Psoas muscle (tissue), 8 donors: ENCODE data around the gene CHD9. TPM values are rescaled to one million over a fixed set of nuclear protein-coding genes. Genes with fewer than 3 reads are reported as not detected.
A peak's percentile ranks its signal among the peaks of the same experiment; 100 is the strongest.
"Not testable (repeated sequence)": the region's sequence is repeated elsewhere in the genome, so short reads cannot be mapped to it uniquely, and the experiment has no call there.

ENCODE experiments used
- ATAC-seq, 4 donors: fragments of 200-7000 bp; cut with Tn5 transposase; one replicate each; pipeline ENCODE4 v1.9.1; 2020; ENCODE audit warnings: moderate library complexity in 3 of 4, mild to moderate bottlenecking in 2 of 4
- DNase-seq, 2 donors: peaks; one replicate each; pipeline ENCODE4 v3.0.0-alpha.2; 2020
- H3K27ac ChIP-seq: fragments of 200-600 bp; one replicate; pipeline ENCODE4 v1.8.0; 2022
- H3K27me3 ChIP-seq, 3 donors: fragments of 200-600 bp in 1 of 3; one replicate each; pipeline versions ENCODE4 v1.6.1 to v1.8.0; 2013 to 2022; ENCODE audit warnings: low read length in 2 of 3, mild to moderate bottlenecking in 2 of 3, moderate library complexity in 1 of 3; ENCODE audit not compliant: insufficient read depth in 3 of 3
- H3K36me3 ChIP-seq, 2 donors: fragments of 200-600 bp in 1 of 2; one replicate each; pipeline versions ENCODE4 v1.6.1 to v1.8.0; 2013 to 2022; ENCODE audit warnings: low read depth in 1 of 2, mild to moderate bottlenecking in 1 of 2, moderate library complexity in 1 of 2; ENCODE audit not compliant: insufficient read depth in 1 of 2
- H3K4me1 ChIP-seq: fragments of 200-600 bp; one replicate; pipeline ENCODE4 v1.8.0; 2022
- H3K4me3 ChIP-seq: fragments of 200-600 bp; one replicate; pipeline ENCODE4 v1.8.0; 2022; ENCODE audit warnings: mild to moderate bottlenecking
- H3K9me3 ChIP-seq: fragments of 200-600 bp; one replicate; pipeline ENCODE4 v1.8.0; 2022
- CTCF ChIP-seq: fragments of 200-600 bp; IDR thresholded peaks from one replicate; pipeline ENCODE4 v1.8.0; 2022; ENCODE audit warnings: antibody characterized with exemption
- WGBS, 3 donors: extraction: QIAGEN DNeasy Blood & Tissue Kit; methylation state at CpG; one replicate each; pipeline versions ENCODE4 v1.1.6 to v1.1.7; 2013; 5-methylcytosine and 5-hydroxymethylcytosine counted together
- intact Hi-C, 2 donors: fragments of 100-400 bp; cut with DNase I; formaldehyde crosslinking; loops; one replicate each; pipeline versions ENCODE4 v1.11.0 to v1.14.2; 2022
- polyA plus RNA-seq, 3 donors: library from polyadenylated mRNA; stranded (reverse); fragments of 200-250 nt; gene quantifications; one replicate each; pipeline ENCODE4 v1.2.3, GENCODE V29; 2013
- total RNA-seq, 4 donors: library from RNA; stranded (reverse); fragmentation: NEBNext Ultra II Directional in 2 of 4; extraction: Animal tissue kit (Norgen Biotek cat#: 25700) in 2 of 4; gene quantifications; one replicate each; pipeline versions ENCODE4 v1.2.1 to v1.2.4, GENCODE V29; 2021 to 2023
- donor health status: healthy with polysubstance abuse.
- donor health status: DM: no; HTN: no; CAD: no; lungs with moderate emphysema.
- donor health status: Bipolar disorder and iron deficiency.
- donor health status: healthy.
- donor health status: DM: yes; HTN: yes; CAD: no.
- donor health status: DM: no; HTN: no; CAD: no.
- donor health status: DM: no; HTN: no; CAD: no.
- donor health status: DM: yes; HTN: yes; CAD: no.

Gene CHD9
- total and polyA plus RNA-seq, 7 donors = 5.8 to 47.9 (median 36.4) TPM

GRCh38 chr16:53175118-53175517 is 120.3 kb downstream of the CHD9 start:
- Histone ChIP-seq H3K9me3 (no peaks in the 10 kb centered on the region), H3K36me3 (peaks cover 0 to 5% of the 10 kb centered on the region in 2 donors), H3K4me1 (no peaks in the 10 kb centered on the region), H3K4me3 (no peak overlapping the region), H3K27me3 (no peaks in the 10 kb centered on the region), H3K27ac (no peak overlapping the region)
- TF ChIP-seq CTCF = no peak
- DNase-seq (no peak), ATAC-seq (no peak)
- intact Hi-C loops = no loop called here
- 54 to 83% (median 74%) methylated on average over 1 of the region's 1 CpG for WGBS, 3 donors

GRCh38 chr16:53176434-53176833 is 121.6 kb downstream of the CHD9 start:
- Histone ChIP-seq H3K4me1 (no peaks in the 10 kb centered on the region), H3K4me3 (no peak overlapping the region), H3K27ac (no peak overlapping the region), H3K27me3 (no peaks in the 10 kb centered on the region), H3K9me3 (no peaks in the 10 kb centered on the region), H3K36me3 (peaks cover 0 to 5% of the 10 kb centered on the region in 2 donors)
- no peak for DNase-seq
- TF ChIP-seq CTCF = no peak
- intact Hi-C loops = no loop called here
- ATAC-seq = no peak

- ATAC-seq = peak in 2 of 4 donors; percentile 48 to 58
- DNase-seq = no peak
- 80 to 91% (median 80%) methylated on average over 4 of the region's 4 CpGs for WGBS, 3 donors
- Histone ChIP-seq H3K9me3 (peaks cover 9% of the 10 kb centered on the region), H3K27me3 (no peaks in the 10 kb centered on the region), H3K4me1 (no peaks in the 10 kb centered on the region), H3K27ac (no peak overlapping the region), H3K36me3 (peaks cover 0 to 11% of the 10 kb centered on the region in 2 donors), H3K4me3 (no peak overlapping the region)
- intact Hi-C loops = no loop called here
- TF ChIP-seq CTCF = no peak
Observed at GRCh38 chr16:53183442-53183841, 128.7 kb downstream of the CHD9 start.

GRCh38 chr16:53185741-53186140 is 130.9 kb downstream of the CHD9 start:
- intact Hi-C loops = not testable (repeated sequence)

GRCh38 chr16:53187775-53188174 is 133.0 kb downstream of the CHD9 start:
- peaks cover 0 to 11% of the 10 kb centered on the region in 2 donors for H3K36me3 ChIP-seq
- ATAC-seq = no peak
- TF ChIP-seq CTCF = no peak
- no peaks in the 10 kb centered on the region for H3K4me1 ChIP-seq
- H3K27me3 ChIP-seq = no peaks in the 10 kb centered on the region
- no peak for DNase-seq
- intact Hi-C loops = no loop called here
- no peak overlapping the region for H3K4me3 ChIP-seq
- H3K27ac ChIP-seq = no peak overlapping the region
- WGBS, 3 donors = 78 to 91% (median 89%) methylated on average over 1 of the region's 1 CpG
- H3K9me3 ChIP-seq = peaks cover 9% of the 10 kb centered on the region

More at GRCh38 chr16:53185741-53186140, 130.9 kb downstream of the CHD9 start:
- H3K4me3 ChIP-seq, H3K27me3 ChIP-seq, H3K4me1 ChIP-seq, DNase-seq, H3K9me3 ChIP-seq, ATAC-seq, H3K27ac ChIP-seq: not testable (repeated sequence)
- peaks cover 0 to 11% of the 10 kb centered on the region in 2 donors for H3K36me3 ChIP-seq
- WGBS, 3 donors = 91 to 100% (median 94%) methylated on average over 3 of the region's 3 CpGs
